ENCODE measurements around the gene IST1.

DNA sequence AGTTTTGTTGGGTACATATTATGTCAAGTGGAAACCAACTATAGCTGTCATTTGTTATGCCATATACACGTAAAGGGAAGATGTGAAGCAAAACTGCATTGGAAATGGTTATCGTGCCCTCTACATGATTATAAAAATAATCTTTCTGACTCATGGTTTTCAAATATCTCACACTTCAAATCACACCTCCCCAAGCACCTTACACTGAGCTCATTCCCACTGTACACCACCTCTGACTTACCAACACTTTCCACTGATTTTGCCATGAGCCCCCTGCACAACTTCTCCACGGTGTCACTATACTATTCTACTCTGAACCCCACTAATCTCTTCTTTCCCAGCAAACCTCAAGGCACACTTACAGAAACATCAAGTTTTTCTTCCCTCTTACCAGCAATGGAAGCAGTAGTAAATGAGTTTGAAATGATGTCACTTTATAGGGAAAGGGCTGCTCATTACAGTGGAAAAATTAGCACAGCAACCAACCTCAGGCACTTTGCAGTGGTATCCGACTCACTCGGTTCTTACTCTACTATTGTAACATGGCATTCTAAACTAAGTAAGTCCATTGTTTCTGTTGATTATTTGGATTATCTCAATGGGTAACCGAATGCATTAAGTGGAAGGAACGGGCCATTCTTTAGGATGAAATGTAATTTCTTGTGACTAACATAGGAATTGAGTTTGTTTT, 30.0 kb upstream of the IST1 start:
- TF ChIP-seq, protein P1, sequence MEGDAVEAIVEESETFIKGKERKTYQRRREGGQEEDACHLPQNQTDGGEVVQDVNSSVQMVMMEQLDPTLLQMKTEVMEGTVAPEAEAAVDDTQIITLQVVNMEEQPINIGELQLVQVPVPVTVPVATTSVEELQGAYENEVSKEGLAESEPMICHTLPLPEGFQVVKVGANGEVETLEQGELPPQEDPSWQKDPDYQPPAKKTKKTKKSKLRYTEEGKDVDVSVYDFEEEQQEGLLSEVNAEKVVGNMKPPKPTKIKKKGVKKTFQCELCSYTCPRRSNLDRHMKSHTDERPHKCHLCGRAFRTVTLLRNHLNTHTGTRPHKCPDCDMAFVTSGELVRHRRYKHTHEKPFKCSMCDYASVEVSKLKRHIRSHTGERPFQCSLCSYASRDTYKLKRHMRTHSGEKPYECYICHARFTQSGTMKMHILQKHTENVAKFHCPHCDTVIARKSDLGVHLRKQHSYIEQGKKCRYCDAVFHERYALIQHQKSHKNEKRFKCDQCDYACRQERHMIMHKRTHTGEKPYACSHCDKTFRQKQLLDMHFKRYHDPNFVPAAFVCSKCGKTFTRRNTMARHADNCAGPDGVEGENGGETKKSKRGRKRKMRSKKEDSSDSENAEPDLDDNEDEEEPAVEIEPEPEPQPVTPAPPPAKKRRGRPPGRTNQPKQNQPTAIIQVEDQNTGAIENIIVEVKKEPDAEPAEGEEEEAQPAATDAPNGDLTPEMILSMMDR (IDR thresholded peaks at IDR 0.05), result no peak
- TF ChIP-seq POLR2A (IDR thresholded peaks at IDR 0.05), result no peak

All from thyroid gland (tissue), 4 donors.